GM21786 (cell line): Measurements from ENCODE around the gene TSPAN9.

Experiments
- ATAC-seq: cut with Tn5 transposase; IDR thresholded peaks from one replicate; pipeline ENCODE4 v1.9.1; 2021; ENCODE audit not compliant: unreplicated experiment

The TSPAN9 gene

DNA sequence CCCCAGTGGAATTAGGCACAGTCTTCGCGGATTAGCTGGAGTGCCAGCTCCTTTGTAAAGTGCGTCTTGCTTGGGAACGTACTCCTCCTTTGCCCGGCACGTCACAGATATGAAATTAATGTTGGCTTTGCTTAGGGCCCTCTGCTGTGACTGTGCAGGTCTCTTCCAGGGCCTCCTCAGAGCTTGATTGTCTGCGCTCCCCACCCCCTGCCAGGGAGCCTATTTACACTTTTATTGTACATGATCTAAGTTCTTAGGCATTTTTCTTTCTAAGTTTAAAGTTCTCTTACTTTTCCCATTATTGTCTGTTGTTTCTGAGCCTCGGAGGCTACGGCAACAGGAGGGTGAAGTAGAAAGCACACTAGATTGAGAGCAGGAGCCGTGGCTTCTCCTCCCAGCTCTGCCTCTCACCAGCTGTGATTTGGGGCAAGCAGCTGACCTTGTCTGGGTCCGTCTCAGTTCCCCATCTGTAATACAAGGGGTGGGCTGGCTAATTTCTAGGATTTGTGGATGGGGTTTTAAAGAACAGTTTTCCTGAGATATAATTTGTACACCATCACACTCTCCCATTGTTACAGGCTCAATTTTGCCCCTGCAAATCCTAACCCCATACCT, 81.8 kb downstream of the TSPAN9 start:
- ATAC-seq, result no peak

DNA sequence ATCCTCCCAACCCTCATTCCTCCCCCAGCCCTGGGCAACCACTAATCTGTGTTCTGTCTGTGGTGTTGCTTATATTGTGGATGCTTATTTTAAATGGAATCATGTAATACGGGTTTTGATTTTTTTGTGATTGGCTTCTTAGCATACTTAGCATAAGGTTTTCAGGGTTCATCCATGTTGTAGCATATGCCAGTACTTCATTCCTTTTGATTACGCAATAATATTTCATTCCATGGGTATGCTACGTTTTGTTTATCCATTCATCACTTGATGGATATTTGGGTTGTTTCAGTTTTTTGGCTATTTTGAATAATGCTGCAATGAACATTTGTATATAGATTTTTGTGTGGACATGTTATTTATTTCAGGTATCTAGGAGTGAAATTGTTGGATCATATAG, 82.9 kb downstream of the TSPAN9 start:
- no peak for ATAC-seq

DNA sequence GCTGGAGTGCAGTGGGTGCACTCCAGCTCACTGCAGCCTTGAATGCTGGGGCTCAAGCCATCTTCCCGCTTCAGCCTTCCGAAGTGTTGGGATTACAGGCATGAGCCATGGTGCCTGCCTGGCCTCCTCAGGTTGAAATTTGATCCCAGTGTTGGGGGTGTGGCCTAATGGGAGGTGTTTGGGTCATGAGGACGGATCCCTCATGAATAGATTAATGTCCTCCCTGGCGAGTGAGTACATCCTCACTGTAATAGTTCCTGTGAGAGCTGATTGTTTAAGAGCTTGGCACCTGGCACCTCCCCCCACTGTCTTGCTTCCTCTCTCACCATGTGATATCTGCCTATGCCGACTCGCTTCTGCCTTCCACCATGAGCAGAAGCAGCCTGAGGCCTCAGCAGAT, 84.7 kb downstream of the TSPAN9 start:
- no peak for ATAC-seq

GRCh38 chr12:3164454-3165077, 87.4 kb downstream of the TSPAN9 start:
- ATAC-seq, result no peak

GRCh38 chr12:3165078-3165980, 88.2 kb downstream of the TSPAN9 start:
- no peak for ATAC-seq

DNA sequence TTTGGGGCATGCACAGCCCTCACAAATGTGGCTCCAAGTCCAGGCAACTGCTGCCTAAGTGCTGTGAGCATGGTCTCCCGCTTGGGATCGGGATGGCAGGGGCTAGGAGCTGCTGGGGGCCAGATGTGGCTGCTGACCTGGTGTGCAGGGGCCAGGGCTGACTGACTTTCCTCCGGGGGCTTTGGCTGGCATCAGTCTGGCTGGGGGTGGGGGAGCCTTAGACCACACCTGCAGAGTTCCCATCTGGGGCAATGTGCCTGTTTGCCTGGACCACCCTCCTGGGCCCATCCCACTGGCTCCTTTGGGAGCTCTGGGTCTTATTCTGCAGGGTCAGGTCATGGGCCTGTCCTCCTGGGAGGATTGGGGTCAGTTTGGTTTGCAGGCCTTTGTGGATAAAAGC, 90.5 kb downstream of the TSPAN9 start:
- no peak for ATAC-seq

- no peak for ATAC-seq
Observed at GRCh38 chr12:3168223-3169221, 91.3 kb downstream of the TSPAN9 start.

DNA sequence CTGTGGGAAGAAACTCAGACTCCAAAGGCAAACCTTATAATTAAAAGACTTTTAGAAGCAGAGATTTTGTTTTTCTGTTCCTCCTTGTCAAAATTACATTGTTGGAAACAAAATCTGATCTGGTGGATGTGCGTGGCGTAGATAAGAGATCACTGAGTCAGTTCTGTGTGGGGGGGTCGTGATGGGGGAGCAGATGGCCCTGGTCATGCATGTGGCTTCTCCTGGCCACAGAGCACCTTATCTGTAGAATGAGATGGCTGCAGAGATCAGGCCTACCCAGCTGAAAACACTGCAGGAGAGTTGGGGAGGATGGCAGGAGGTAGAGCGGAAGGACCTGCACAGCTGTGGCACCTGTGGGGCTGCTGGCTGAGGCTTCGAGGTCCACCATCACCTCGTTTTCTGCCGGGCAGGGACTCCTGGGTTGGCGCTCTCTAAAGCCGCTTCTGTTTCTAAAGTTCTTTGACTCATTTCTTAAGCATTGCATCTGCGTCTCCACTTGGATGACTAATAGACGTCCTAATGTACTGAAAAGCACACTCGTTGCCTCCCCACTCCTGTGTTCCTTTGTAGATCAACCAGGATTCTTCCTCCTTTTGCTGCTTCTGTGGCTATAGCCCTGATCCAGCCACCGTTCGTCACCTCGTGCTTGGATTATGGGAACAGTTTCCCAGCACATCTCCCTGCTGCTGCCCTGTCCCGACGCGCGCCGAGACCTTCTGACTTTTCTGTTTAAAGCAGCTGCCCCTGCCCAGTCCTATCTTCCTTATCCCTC, 93.4 kb downstream of the TSPAN9 start:
- ATAC-seq, result no peak

GRCh38 chr12:3171195-3171591, 94.0 kb downstream of the TSPAN9 start:
- ATAC-seq, result no peak

DNA sequence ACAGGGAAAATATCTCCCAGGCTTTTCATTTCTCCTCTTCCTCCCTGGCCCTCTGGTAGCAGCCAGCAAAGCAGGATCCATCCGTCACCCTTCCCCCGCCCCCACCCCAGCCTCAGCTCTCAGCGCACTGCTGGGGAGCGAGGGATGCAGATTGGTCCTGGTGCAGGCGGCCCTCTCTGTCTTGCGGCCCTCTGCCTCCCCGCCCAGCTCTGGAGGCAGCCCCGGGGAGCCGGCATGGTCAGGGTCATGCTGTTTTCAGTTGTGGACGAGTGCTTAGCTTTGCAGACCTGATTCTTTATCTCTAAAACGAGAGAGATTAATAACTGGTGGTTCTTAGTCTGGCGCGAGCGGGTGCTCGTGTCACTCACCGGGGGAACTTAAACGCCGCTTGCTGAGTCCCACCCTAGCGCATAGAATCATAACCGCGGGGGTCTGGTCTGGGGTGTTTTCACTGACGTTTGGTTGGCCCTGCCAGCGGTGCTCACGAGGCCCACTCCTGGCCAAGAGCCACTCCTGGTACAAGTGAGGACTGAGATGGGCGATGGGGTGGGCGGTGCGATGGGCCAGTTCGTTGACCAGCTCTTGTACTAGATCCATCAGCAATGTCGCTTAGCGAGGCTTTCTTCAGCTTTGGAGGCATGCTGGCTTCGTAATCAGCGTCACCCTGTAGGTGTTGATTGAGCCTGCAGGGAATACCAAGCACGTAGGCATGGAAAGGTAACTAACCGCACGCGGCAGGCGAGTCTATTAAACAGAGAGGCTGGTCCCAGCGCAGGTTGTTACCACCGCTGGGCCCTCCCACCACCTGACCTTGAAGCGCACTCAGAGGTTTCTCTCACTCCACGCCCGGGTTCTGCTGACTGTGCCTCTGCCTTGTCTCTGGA, 95.2 kb downstream of the TSPAN9 start:
- no peak for ATAC-seq

GRCh38 chr12:3173008-3173553, 95.9 kb downstream of the TSPAN9 start:
- ATAC-seq, result no peak

DNA sequence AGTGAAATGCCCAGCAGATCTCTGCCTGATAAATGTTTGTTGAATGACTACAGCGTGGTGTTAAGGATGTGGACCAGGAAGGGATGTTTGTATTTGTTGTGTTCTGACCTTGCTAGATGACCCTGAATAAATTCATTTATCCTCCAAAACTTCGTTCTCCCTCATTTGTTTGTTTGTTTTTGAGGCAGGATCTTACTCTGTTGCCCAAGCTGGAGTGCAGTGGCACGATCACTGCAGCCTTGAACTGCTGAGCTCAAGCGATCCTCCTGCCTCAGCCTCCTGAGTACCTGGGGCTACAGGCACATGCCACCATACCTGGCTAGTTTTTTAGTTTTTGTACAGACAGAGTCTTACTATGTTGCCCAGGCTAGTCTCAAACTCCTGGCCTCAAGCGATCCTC, 96.7 kb downstream of the TSPAN9 start:
- ATAC-seq, result no peak

- ATAC-seq, result no peak
Observed at GRCh38 chr12:3175238-3175637, 98.1 kb downstream of the TSPAN9 start.

DNA sequence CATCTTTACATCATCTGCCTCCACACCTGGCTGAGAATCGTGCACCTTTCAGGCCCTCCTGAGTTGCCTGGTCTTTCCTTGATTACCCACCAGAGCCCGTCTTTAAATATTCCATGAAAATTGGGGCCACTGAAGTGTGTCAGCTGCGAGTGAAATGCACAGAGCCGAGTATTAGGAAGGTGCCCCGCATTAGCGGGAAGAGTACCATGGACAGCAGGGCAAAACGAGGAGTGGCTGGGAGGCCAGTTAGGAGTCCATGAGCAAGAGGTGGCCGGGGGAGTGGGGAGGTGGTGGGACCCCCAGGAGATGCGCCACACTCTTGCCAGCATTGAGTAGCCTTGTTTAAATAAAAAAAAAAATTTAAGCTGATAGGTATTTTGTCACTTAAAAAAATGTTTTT, 99.6 kb downstream of the TSPAN9 start:
- no peak for ATAC-seq

DNA sequence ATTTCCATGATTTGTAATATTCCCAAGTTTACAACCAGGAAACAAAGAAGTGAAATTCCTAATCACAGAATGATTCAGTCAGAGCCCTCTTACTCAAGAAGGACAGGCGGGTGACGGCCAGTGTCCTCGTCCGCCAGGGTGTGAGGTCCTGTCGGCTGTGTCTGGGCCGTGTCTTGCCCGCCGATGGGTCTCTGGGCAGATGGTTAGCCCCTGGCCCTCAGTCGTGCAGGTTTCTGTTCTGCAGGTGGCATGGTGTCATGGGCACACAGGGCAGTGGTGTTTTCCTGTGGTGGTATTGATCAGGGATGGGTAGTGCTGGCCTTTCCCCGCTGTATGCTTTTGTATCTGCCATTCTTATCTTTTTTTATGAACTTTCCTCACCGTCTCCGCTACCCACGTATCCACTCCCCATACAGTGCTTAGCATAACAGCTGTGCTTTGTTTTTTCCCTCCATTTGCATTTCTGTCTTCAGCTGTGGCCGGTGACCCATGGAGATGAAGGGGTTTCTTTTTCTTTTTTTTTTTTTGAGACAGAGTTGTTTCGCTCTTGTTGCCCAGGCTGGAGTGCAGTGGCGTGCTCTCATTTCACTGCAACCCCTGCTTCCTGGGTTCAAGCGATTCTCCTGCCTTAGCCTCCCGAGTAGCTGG, 100.7 kb downstream of the TSPAN9 start:
- ATAC-seq, result no peak

- no peak for ATAC-seq
Observed at GRCh38 chr12:3178671-3179313, 101.6 kb downstream of the TSPAN9 start.

- no peak for ATAC-seq
Observed at GRCh38 chr12:3179731-3180130, 102.6 kb downstream of the TSPAN9 start.

DNA sequence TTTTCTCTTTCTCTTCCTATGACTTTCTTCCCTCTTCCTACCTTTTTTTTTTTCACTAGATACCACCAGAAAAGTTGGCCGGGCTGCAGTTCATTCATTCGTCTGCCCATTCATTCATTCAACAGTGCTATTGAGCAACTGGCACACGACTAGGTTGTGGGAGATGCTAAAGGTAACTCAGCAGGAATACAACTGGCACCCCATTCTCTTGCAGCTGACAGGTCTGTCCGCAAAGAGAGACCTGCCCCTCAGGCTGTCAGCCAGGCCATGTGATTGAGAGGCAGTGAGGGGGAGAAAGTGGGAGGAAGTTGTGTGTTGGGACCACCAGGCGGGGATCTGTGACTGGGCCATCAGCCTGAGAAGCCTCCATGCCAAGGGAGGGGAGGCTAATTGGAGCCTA, 105.2 kb downstream of the TSPAN9 start:
- ATAC-seq, result no peak
